Measurements from ENCODE around the gene CTAG1A. TPM values are rescaled to one million over a fixed set of nuclear protein-coding genes. Genes with fewer than 3 reads are reported as not detected.

CTAG1A gene
- total and polyA plus RNA-seq, 8 donors = not detected

GRCh38 chrX:154602766-154603437 is 18.0 kb downstream of the CTAG1A start:
- TF ChIP-seq CTCF (IDR thresholded peaks at IDR 0.05) (no peak), EP300 (IDR thresholded peaks at IDR 0.05) (no peak), POLR2AphosphoS5 (IDR thresholded peaks at IDR 0.05) (no peak), POLR2A (IDR thresholded peaks at IDR 0.05) (no peak)
- no peak overlapping the region for H3K27ac ChIP-seq
- H3K27me3 ChIP-seq = peaks cover 0 to 10% (median 0%) of the 10 kb centered on the region in 3 donors
- no peak for DNase-seq
- H3K4me1 ChIP-seq = no peaks in the 10 kb centered on the region
- no peak overlapping the region for H3K4me3 ChIP-seq
- no peaks in the 10 kb centered on the region for H3K9me3 ChIP-seq
- H3K36me3 ChIP-seq = no peaks in the 10 kb centered on the region
- WGBS, 5 donors = 85 to 90% (median 88%) methylated on average over 14 to 18 of the region's 18 CpGs
- intact Hi-C loops (cut with DNase I; ENCODE audit: low total_unique reads) = no loop called here

GRCh38 chrX:154603438-154604430 is 18.8 kb downstream of the CTAG1A start:
- TF ChIP-seq CTCF (IDR thresholded peaks at IDR 0.05) (no peak), POLR2AphosphoS5 (IDR thresholded peaks at IDR 0.05) (no peak), POLR2A (IDR thresholded peaks at IDR 0.05) (no peak), EP300 (IDR thresholded peaks at IDR 0.05) (no peak)
- Histone ChIP-seq H3K36me3 (no peaks in the 10 kb centered on the region), H3K27me3 (peaks cover 0 to 10% (median 0%) of the 10 kb centered on the region in 3 donors), H3K4me3 (no peak overlapping the region), H3K9me3 (no peaks in the 10 kb centered on the region), H3K4me1 (no peaks in the 10 kb centered on the region), H3K27ac (peak overlapping the region in 1 of 5 donors; percentile 35)
- WGBS, 5 donors = 68 to 83% (median 79%) methylated on average over 4 to 13 of the region's 13 CpGs
- peak in 1 of 2 donors; percentile 31 for DNase-seq
- intact Hi-C loops (cut with DNase I; ENCODE audit: low total_unique reads) = no loop called here

DNA sequence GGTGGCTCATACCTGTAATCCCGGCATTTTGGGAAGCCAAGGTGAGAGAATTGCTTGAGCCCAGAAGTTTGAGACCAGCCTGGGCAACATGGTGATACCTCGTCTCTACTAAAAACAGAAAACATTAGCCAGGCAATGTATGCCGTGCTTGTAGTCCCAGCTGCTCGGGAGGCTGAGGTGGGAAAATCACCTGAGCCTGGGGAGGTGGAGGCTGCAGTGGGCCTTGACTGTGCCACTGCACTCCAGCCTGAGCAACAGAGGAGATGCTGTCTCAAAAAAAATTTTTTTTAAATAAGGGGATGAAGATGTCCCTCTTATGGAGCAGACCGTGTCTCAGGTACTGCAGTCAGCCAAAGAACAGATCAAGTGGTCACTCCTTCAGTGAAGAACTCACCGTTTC is 20.6 kb downstream of the CTAG1A start:
- no peaks in the 10 kb centered on the region for H3K9me3 ChIP-seq
- intact Hi-C loops (cut with DNase I; ENCODE audit: low total_unique reads) = no loop called here

More for the DNA sequence above, 20.6 kb downstream of the CTAG1A start:
- TF ChIP-seq POLR2A (IDR thresholded peaks at IDR 0.05) = no peak
- TF ChIP-seq EP300 (IDR thresholded peaks at IDR 0.05) = no peak
- no peak for TF ChIP-seq CTCF (IDR thresholded peaks at IDR 0.05)
- no peak for TF ChIP-seq POLR2AphosphoS5 (IDR thresholded peaks at IDR 0.05)
- no peak for DNase-seq
- H3K36me3 ChIP-seq = no peaks in the 10 kb centered on the region
- no peaks in the 10 kb centered on the region for H3K27me3 ChIP-seq
- WGBS, 5 donors = 76 to 83% (median 78%) methylated on average over 6 of the region's 6 CpGs
- no peak overlapping the region for H3K27ac ChIP-seq
- no peak overlapping the region for H3K4me3 ChIP-seq
- H3K4me1 ChIP-seq = no peaks in the 10 kb centered on the region
